ENCODE data around the gene HIP1R. TPM values are rescaled to one million over a fixed set of nuclear protein-coding genes. Genes with fewer than 3 reads are reported as not detected.

HIP1R gene
- total and polyA plus RNA-seq, 2 of the 8 experiments (the other 6 are each of a cell fraction or from before 2014, with no cell fraction given), result 11.2 to 14.5 TPM

GRCh38 chr12:122873540-122873939 is 38.3 kb downstream of the HIP1R start:
- Histone ChIP-seq H3K18ac (ENCODE audit: extremely low read depth, low read length) (no peak overlapping the region), H3K79me1 (ENCODE audit: low read depth, low read length) (peaks cover 4% of the 10 kb centered on the region), H4K5ac (ENCODE audit: insufficient read length, low read depth, low read length) (no peak overlapping the region), H3K23me2 (ENCODE audit: low read depth, low read length) (no peaks in the 10 kb centered on the region), H2BK20ac (ENCODE audit: low read length) (no peak overlapping the region), H3K9me3 (ENCODE audit: insufficient read depth in 2 of 2, low read depth in 1 of 2, low read length in 1 of 2) (no peaks in the 10 kb centered on the region), H2AK5ac (ENCODE audit: low read depth, low read length) (peak overlapping the region; percentile 85; the same call in 1 of the 2 replicates), H2AFZ (ENCODE audit: low read length) (no peak overlapping the region), H2BK15ac (ENCODE audit: low read length) (no peak overlapping the region), H3K9ac (replicated peaks in 1 of 4; ENCODE audit: extremely low read depth in 1 of 4, low read depth in 3 of 4, low read length in 3 of 4) (no peak overlapping the region), H3K36me3 (ENCODE audit: control insufficient read depth in 2 of 4, insufficient read depth in 4 of 4, low read length in 3 of 4) (peaks cover 0 to 19% (median 8%) of the 10 kb centered on the region in 4 experiments; a peak in 4 of 8 replicates), H3K79me2 (ENCODE audit: control insufficient read depth in 1 of 2, insufficient read depth in 2 of 2, low read length in 2 of 2) (no peaks in the 10 kb centered on the region), H4K20me1 (replicated peaks in 1 of 2; ENCODE audit: control insufficient read depth in 1 of 2, insufficient read depth in 2 of 2, low read length in 2 of 2) (peaks cover 55 to 74% of the 10 kb centered on the region in 2 experiments), H3K4me2 (ENCODE audit: insufficient read depth in 1 of 2, low read depth in 2 of 2, low read length in 2 of 2) (no peak overlapping the region), H3K4ac (replicated peaks; ENCODE audit: insufficient read length, low read depth, low read length) (no peak overlapping the region), H3K14ac (ENCODE audit: insufficient read length) (no peak overlapping the region), H3K23ac (ENCODE audit: insufficient read length) (no peak overlapping the region), H2BK120ac (replicated peaks; ENCODE audit: low read depth, low read length) (no peak overlapping the region), H3K27me3 (replicated peaks in 1 of 4; ENCODE audit: control insufficient read depth in 3 of 4, extremely low read depth in 1 of 4, insufficient read depth in 3 of 4, low read length in 3 of 4) (peaks cover 50 to 97% (median 95%) of the 10 kb centered on the region in 4 experiments), H3K27ac (ENCODE audit: low read depth, low read length) (no peak overlapping the region), H3K4me1 (replicated peaks in 1 of 4; ENCODE audit: control insufficient read depth in 3 of 4, insufficient read depth in 4 of 4, low read length in 3 of 4) (peaks cover 6 to 25% (median 9%) of the 10 kb centered on the region in 4 experiments), H4K91ac (replicated peaks; ENCODE audit: insufficient read length, low read length) (no peak overlapping the region), H3K4me3 (ENCODE audit: extremely low read depth in 1 of 4, insufficient read depth in 2 of 4, low read depth in 3 of 4, low read length in 4 of 4) (no peak overlapping the region), H2BK12ac (ENCODE audit: low read depth, low read length) (no peak overlapping the region; the same call in 1 of the 2 replicates), H4K8ac (ENCODE audit: extremely low read depth, insufficient read depth, low read length) (no peak overlapping the region), H2BK5ac (ENCODE audit: low read depth, low read length) (no peak overlapping the region), H3K56ac (replicated peaks; ENCODE audit: insufficient read length, low read depth, low read length) (no peak overlapping the region)
- ChIA-PET POLR2A (ENCODE audit: partially characterized antibody) (no interaction called here), CTCF (ENCODE audit: partially characterized antibody) (interaction anchor here (1.1 to 1.8 kb wide), 3 partner anchors 13 to 235 kb away, joined by 3 to 4 read pairs (median 3); no protein-coding TSS in a partner anchor)
- FAIRE-seq, result no peak
- no peak for DNase-seq (ENCODE audit: low read depth in 1 of 2, low spot score in 2 of 2)
- 68% methylated on average over 4 of the region's 4 CpGs; no CpG with 5 or more reads in 1 of the 2 experiments for WGBS, 2 experiments (ENCODE audit: extremely low coverage in 1 of 2, insufficient coverage in 1 of 2, insufficient read length in 1 of 2, insufficient replicate concordance in 2 of 2, low coverage in 1 of 2, low lambda C conversion rate in 2 of 2, missing lambda C conversion rate in 1 of 2)
- TF ChIP-seq NANOG (IDR thresholded peaks at IDR 0.05; ENCODE audit: insufficient read depth, low read depth, low read length, poor library complexity, severe bottlenecking) (no peak), GTF2F1 (IDR thresholded peaks at IDR 0.05; ENCODE audit: borderline replicate concordance, low read depth, low read length) (no peak), TAF7 (optimal IDR thresholded peaks at IDR 0.05; ENCODE audit: borderline replicate concordance, low read depth, low read length) (no peak), CBX5 (IDR thresholded peaks at IDR 0.05; ENCODE audit: low read depth, low read length) (no peak), TEAD4 (IDR thresholded peaks at IDR 0.05; ENCODE audit: low read depth, low read length) (no peak), CEBPB (IDR thresholded peaks at IDR 0.05; ENCODE audit: low read depth, low read length) (no peak), POU5F1 (IDR thresholded peaks at IDR 0.05; ENCODE audit: low read depth, low read length) (no peak), EZH2 (IDR thresholded peaks at IDR 0.05; ENCODE audit: low read depth, low read length, severe bottlenecking) (no peak)
